ENCODE measurements around the gene GNG8.

- TF ChIP-seq CTCF (IDR thresholded peaks at IDR 0.05): no peak
- TF ChIP-seq POLR2AphosphoS5 (IDR thresholded peaks at IDR 0.05): peak; percentile 33 to 85 (median 72)
These were observed 35.4 kb downstream of the GNG8 start for GRCh38 chr19:46600384-46601317.
